Transverse colon (tissue), 4 donors: ENCODE measurements around the gene GLIS1.

Experiments
- POLR2A ChIP-seq: fragments of 450-650 bp; IDR thresholded peaks from one replicate; pipeline ENCODE4 v1.6.1; 2016; ENCODE audit warnings: antibody characterized with exemption, mild to moderate bottlenecking, moderate library complexity
- POLR2AphosphoS5 ChIP-seq, 3 donors: sonication (generic); formaldehyde crosslinking; IDR thresholded peaks; one replicate each; pipeline ENCODE4 v1.6.1; 2016; ENCODE audit warnings: antibody characterized with exemption in 3 of 3
- TF ChIP-seq, protein P1 (sequence below), 5 experiments: fragments of 200-600 bp in 3 of 5; fragments of 450-650 bp in 2 of 5; sonication (generic) in 3 of 5; IDR thresholded peaks; 1 replicate in 2 of 5; 2 replicates in 3 of 5; pipeline ENCODE4 v1.5.1; 2016 to 2017; ENCODE audit warnings: antibody characterized with exemption in 5 of 5, inconsistent platforms in 3 of 5, mild to moderate bottlenecking in 2 of 5, moderate library complexity in 1 of 5

GRCh38 chr1:53616927-53617326 lies 122.0 kb downstream of the GLIS1 start:
- TF ChIP-seq, protein P1, sequence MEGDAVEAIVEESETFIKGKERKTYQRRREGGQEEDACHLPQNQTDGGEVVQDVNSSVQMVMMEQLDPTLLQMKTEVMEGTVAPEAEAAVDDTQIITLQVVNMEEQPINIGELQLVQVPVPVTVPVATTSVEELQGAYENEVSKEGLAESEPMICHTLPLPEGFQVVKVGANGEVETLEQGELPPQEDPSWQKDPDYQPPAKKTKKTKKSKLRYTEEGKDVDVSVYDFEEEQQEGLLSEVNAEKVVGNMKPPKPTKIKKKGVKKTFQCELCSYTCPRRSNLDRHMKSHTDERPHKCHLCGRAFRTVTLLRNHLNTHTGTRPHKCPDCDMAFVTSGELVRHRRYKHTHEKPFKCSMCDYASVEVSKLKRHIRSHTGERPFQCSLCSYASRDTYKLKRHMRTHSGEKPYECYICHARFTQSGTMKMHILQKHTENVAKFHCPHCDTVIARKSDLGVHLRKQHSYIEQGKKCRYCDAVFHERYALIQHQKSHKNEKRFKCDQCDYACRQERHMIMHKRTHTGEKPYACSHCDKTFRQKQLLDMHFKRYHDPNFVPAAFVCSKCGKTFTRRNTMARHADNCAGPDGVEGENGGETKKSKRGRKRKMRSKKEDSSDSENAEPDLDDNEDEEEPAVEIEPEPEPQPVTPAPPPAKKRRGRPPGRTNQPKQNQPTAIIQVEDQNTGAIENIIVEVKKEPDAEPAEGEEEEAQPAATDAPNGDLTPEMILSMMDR (IDR thresholded peaks at IDR 0.05) = no peak
- no peak for TF ChIP-seq POLR2AphosphoS5 (IDR thresholded peaks at IDR 0.05)
- TF ChIP-seq POLR2A = no peak
